GM12872 (cell line): Measurements from ENCODE around the gene KRT32.

Source experiments
- CTCF ChIP-seq: IDR thresholded peaks from 3 replicates; pipeline ENCODE4 v1.5.1; 2011; ENCODE audit warnings: low read depth, mild to moderate bottlenecking, low read length, moderate library complexity; ENCODE audit not compliant: insufficient read depth

The KRT32 gene

GRCh38 chr17:41510251-41511065 is 43.3 kb upstream of the KRT32 start:
- TF ChIP-seq CTCF = no peak

- no peak for TF ChIP-seq CTCF
Measured at GRCh38 chr17:41507315-41507880, 40.2 kb upstream of the KRT32 start.

- TF ChIP-seq CTCF = no peak
Measured at GRCh38 chr17:41505809-41506767, 38.9 kb upstream of the KRT32 start.

- TF ChIP-seq CTCF = no peak
Measured at GRCh38 chr17:41505007-41505808, 38.0 kb upstream of the KRT32 start, which contains the start of gene KRT13. Gene KRT13 (minus strand): TSS chr17:41505612. CDS start chr17:41505550, 62 bp downstream.

- TF ChIP-seq CTCF = no peak
Measured at GRCh38 chr17:41504246-41504977, 37.2 kb upstream of the KRT32 start.

GRCh38 chr17:41503202-41503601 is 36.0 kb upstream of the KRT32 start:
- no peak for TF ChIP-seq CTCF
